H1 (cell line): Measurements from ENCODE around the gene BRSK2. TPM values are rescaled to one million over a fixed set of nuclear protein-coding genes. Genes with fewer than 3 reads are reported as not detected.

Experiments used
- CBX8 ChIP-seq: fragments of 300-800, 300-1000 bp; sonication (generic); IDR thresholded peaks from 2 replicates; pipeline ENCODE4 v1.7.1; 2016; ENCODE audit warnings: low read depth, low read length, borderline replicate concordance
- CEBPB ChIP-seq: IDR thresholded peaks from 2 replicates; pipeline ENCODE4 v1.6.1; 2012; ENCODE audit warnings: low read depth, low read length
- KDM5A ChIP-seq: fragments of 200-600 bp; IDR thresholded peaks from 2 replicates; pipeline ENCODE4 v1.7.1; 2012; ENCODE audit warnings: mild to moderate bottlenecking, low read length, inconsistent platforms, mixed read lengths
- PHF8 ChIP-seq: fragments of 200-600 bp; sonication (generic); conservative IDR thresholded peaks from 2 replicates; pipeline ENCODE4 v1.7.1; 2012; ENCODE audit warnings: low read depth, mild to moderate bottlenecking, inconsistent platforms, low read length, moderate library complexity
- POU5F1 ChIP-seq: IDR thresholded peaks from 2 replicates; pipeline ENCODE4 v1.6.1; 2011; ENCODE audit warnings: low read depth, mild to moderate bottlenecking, low read length, moderate library complexity
- RBBP5 ChIP-seq: IDR thresholded peaks from 2 replicates; pipeline ENCODE4 v1.7.1; 2012; ENCODE audit warnings: low read depth, mild to moderate bottlenecking, inconsistent platforms, low read length, moderate library complexity, borderline replicate concordance
- SIX5 ChIP-seq: IDR thresholded peaks from 2 replicates; pipeline ENCODE4 v1.6.1; 2011; ENCODE audit warnings: mild to moderate bottlenecking, low read depth, low read length
- SP4 ChIP-seq: IDR thresholded peaks from 2 replicates; pipeline ENCODE4 v1.6.1; 2012; ENCODE audit warnings: low read length, inconsistent platforms
- YY1 ChIP-seq: IDR thresholded peaks from 2 replicates; pipeline ENCODE4 v1.6.1; 2011; ENCODE audit warnings: low read depth, mild to moderate bottlenecking, low read length
- polyA plus RNA-seq, 7 experiments: library from polyadenylated mRNA; depleted of rRNA in 3 of 7; stranded (reverse) in 5 of 7; unstranded in 2 of 7; fragments of >200 nt in 5 of 7; fragments of 200-250 nt in 2 of 7; gene quantifications; 1 replicate in 5 of 7; 2 replicates in 1 of 7; 4 replicates in 1 of 7; pipeline versions ENCODE4 v1.2.1 to v1.2.3, GENCODE V29; 2011 to 2013; ENCODE audit warnings: missing spikeins in 2 of 7, mixed read lengths in 2 of 7
- total RNA-seq: library from RNA; stranded (reverse); fragmentation: NEBNext Ultra II Directional; extraction: Animal tissue kit (Norgen Biotek cat#: 25700); gene quantifications from 2 replicates; pipeline ENCODE4 v1.2.1, GENCODE V29; 2021
- TF ChIP-seq, protein P1 (sequence below): IDR thresholded peaks from 2 replicates; pipeline ENCODE4 v1.6.1; 2012; ENCODE audit warnings: inconsistent platforms
- TF ChIP-seq, protein P2 (sequence below), 3 experiments: IDR thresholded peaks; 1 replicate in 2 of 3; 2 replicates in 1 of 3; pipeline versions ENCODE4 v1.5.1 to v1.6.1; 2011; ENCODE audit warnings: low read length in 3 of 3, mild to moderate bottlenecking in 3 of 3, inconsistent platforms in 2 of 3, low read depth in 1 of 3, moderate library complexity in 1 of 3; ENCODE audit not compliant: insufficient read depth in 1 of 3; ENCODE audit errors: control extremely low read depth in 1 of 3

Gene BRSK2
- total and polyA plus RNA-seq, 2 of the 8 experiments (the other 6 are each of a cell fraction or from before 2014, with no cell fraction given), result 17.3 to 27.1 TPM

GRCh38 chr11:1389103-1389931 is 417 bp upstream of the BRSK2 start (continued):
- TF ChIP-seq RBBP5, result no peak; the same call in 1 of the 2 replicates
- 0 out of 2 replicates have a peak, but pooled peaks have one; percentile 70 for TF ChIP-seq SP4
- no peak for TF ChIP-seq SIX5
- TF ChIP-seq POU5F1, result no peak
- no peak for TF ChIP-seq CBX8
- peak; percentile 44 for TF ChIP-seq YY1
- TF ChIP-seq, protein P1, sequence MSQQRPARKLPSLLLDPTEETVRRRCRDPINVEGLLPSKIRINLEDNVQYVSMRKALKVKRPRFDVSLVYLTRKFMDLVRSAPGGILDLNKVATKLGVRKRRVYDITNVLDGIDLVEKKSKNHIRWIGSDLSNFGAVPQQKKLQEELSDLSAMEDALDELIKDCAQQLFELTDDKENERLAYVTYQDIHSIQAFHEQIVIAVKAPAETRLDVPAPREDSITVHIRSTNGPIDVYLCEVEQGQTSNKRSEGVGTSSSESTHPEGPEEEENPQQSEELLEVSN, result peak; percentile 92
- TF ChIP-seq KDM5A, result no peak
- TF ChIP-seq CEBPB, result no peak
- TF ChIP-seq, protein P2, sequence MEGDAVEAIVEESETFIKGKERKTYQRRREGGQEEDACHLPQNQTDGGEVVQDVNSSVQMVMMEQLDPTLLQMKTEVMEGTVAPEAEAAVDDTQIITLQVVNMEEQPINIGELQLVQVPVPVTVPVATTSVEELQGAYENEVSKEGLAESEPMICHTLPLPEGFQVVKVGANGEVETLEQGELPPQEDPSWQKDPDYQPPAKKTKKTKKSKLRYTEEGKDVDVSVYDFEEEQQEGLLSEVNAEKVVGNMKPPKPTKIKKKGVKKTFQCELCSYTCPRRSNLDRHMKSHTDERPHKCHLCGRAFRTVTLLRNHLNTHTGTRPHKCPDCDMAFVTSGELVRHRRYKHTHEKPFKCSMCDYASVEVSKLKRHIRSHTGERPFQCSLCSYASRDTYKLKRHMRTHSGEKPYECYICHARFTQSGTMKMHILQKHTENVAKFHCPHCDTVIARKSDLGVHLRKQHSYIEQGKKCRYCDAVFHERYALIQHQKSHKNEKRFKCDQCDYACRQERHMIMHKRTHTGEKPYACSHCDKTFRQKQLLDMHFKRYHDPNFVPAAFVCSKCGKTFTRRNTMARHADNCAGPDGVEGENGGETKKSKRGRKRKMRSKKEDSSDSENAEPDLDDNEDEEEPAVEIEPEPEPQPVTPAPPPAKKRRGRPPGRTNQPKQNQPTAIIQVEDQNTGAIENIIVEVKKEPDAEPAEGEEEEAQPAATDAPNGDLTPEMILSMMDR (IDR thresholded peaks at IDR 0.05; ENCODE audit: control extremely low read depth in 1 of 3, insufficient read depth in 1 of 3, low read depth in 1 of 3, low read length in 3 of 3), result peak in 2 of 3 experiments; percentile 6 to 11; a peak in 1 of 4 replicates
- TF ChIP-seq PHF8, result 0 out of 2 replicates have a peak, but pooled peaks have one; percentile 41
- TF ChIP-seq, all 59 proteins: peak for 8
